ENCODE measurements around the gene DTNA. TPM values are rescaled to one million over a fixed set of nuclear protein-coding genes. Genes with fewer than 3 reads are reported as not detected.

The DTNA gene
- total and polyA plus RNA-seq, 12 donors, result 6.3 to 43.9 (median 22.3) TPM

GRCh38 chr18:34880882-34881834 lies 171.1 kb downstream of the DTNA start:
- TF ChIP-seq CTCF (IDR thresholded peaks at IDR 0.05) (peak in 4 of 6 experiments; percentile 11 to 28 (median 16)), POLR2A (IDR thresholded peaks at IDR 0.05) (no peak)
- 61 to 69% (median 64%) methylated on average over 3 of the region's 3 CpGs for WGBS, 4 donors
- Histone ChIP-seq H3K36me3 (replicated peaks in 1 of 2) (no peaks in the 10 kb centered on the region), H3K27me3 (no peaks in the 10 kb centered on the region), H3K9me3 (replicated peaks in 1 of 3) (no peaks in the 10 kb centered on the region), H3K4me1 (replicated peaks in 1 of 2) (no peaks in the 10 kb centered on the region), H3K27ac (no peak overlapping the region), H3K4me3 (no peak overlapping the region)
- intact Hi-C loops (cut with DNase I), result no loop called here
- DNase-seq, result no peak

DNA sequence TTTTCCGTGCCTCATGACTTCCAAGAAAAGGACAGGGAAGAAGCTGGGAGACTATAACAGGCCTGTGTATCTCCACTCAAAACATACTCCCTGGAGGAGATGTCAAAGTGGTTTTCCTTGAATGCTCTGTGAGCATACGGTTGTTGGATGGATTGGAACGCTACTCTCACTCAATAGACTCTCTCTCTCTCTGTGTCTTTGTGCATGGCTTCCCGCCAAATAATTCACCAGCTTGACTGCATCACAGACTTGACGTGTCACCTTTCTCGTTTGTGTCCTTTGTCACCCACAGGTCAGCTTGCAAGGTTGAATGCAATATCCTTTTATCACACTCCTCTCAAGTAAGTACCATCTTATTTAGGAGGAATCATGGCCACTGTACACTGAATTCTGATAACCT lies 174.3 kb downstream of the DTNA start:
- Histone ChIP-seq H3K36me3 (replicated peaks in 1 of 2) (no peaks in the 10 kb centered on the region), H3K27me3 (no peaks in the 10 kb centered on the region), H3K4me3 (no peak overlapping the region), H3K27ac (no peak overlapping the region), H3K4me1 (replicated peaks in 1 of 2) (no peaks in the 10 kb centered on the region), H3K9me3 (replicated peaks in 1 of 3) (no peaks in the 10 kb centered on the region)
- DNase-seq, result no peak
- TF ChIP-seq POLR2A (IDR thresholded peaks at IDR 0.05), result no peak
- no peak for TF ChIP-seq CTCF (IDR thresholded peaks at IDR 0.05)
- intact Hi-C loops (cut with DNase I), result no loop called here
- 79 to 91% (median 85%) methylated on average over 6 of the region's 6 CpGs for WGBS, 4 donors

DNA sequence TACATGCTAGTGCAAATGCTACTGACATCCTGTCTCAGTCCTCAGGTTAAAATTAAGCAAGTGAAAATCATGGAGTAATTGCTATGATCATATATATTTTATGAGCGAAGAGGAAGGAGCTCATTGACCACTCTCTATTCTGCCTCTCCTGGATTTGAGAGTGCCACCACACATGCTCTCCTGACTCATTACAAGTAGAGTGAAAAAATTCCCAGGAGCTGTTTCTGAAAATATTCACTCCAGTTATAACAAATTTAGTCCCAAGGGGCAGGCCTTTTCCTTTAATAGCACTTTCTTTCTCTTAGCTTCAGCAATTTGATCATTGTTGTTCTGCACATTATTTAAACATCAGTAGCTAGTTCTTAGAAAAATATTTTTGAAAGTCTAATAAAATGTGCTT lies 176.1 kb downstream of the DTNA start:
- WGBS, 4 donors, result 83 to 100% (median 95%) methylated on average over 1 of the region's 1 CpG
- no peak overlapping the region for H3K27ac ChIP-seq
- no peaks in the 10 kb centered on the region for H3K27me3 ChIP-seq
- no peak for TF ChIP-seq POLR2A (IDR thresholded peaks at IDR 0.05)
- DNase-seq, result no peak
- no peaks in the 10 kb centered on the region for H3K9me3 ChIP-seq (replicated peaks in 1 of 3)
- no peak overlapping the region for H3K4me3 ChIP-seq
- intact Hi-C loops (cut with DNase I), result no loop called here
- H3K4me1 ChIP-seq (replicated peaks in 1 of 2), result no peaks in the 10 kb centered on the region
- no peaks in the 10 kb centered on the region for H3K36me3 ChIP-seq (replicated peaks in 1 of 2)

DNA sequence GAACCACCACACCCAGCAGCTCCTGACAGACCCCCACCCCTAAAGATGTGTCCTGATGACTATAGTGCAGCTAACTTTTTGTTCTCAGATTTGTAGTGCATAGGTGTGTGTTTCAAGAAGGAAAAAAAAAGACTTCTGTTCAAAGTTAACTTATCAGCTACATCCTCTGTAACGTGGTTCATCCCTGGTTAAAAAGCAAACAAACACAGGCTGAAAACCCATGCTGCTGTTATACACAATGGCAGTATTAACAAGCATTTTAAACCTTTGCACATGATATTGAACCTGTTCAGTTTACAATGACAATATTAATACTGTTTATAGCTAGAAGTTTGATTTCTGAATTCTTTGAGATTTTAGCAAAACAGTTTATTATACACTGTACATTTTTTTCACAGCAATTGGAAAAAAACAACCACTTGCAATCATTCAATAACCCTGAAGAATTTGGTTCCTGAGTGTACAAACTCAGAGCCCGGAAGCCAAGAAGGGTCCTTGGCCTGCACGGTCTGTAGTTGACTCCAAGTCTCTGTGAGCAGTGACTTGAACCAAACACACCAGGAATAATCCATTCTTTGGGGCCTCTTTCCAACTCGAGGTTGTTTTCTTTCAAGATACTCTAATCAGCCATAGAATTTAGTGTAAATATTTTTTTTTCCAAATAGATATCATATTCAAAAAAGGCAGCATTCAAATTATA lies 177.9 kb downstream of the DTNA start:
- no peak for DNase-seq
- intact Hi-C loops (cut with DNase I), result no loop called here
- TF ChIP-seq POLR2A (IDR thresholded peaks at IDR 0.05), result no peak
- no peak for TF ChIP-seq CTCF (IDR thresholded peaks at IDR 0.05)
- Histone ChIP-seq H3K4me1 (replicated peaks in 1 of 2) (no peaks in the 10 kb centered on the region), H3K27ac (no peak overlapping the region), H3K9me3 (replicated peaks in 1 of 3) (no peaks in the 10 kb centered on the region), H3K4me3 (no peak overlapping the region), H3K27me3 (no peaks in the 10 kb centered on the region), H3K36me3 (replicated peaks in 1 of 2) (no peaks in the 10 kb centered on the region)
- 77 to 84% (median 79%) methylated on average over 4 of the region's 4 CpGs for WGBS, 4 donors

All from adrenal gland (tissue), 12 donors.